Keratinocyte (primary cell): ENCODE measurements around the gene TEDC2. TPM values are rescaled to one million over a fixed set of nuclear protein-coding genes. Genes with fewer than 3 reads are reported as not detected.

Experiments used
- DNase-seq: peaks from one replicate; pipeline ENCODE4 v3.0.0-alpha.2; 2011; ENCODE audit warnings: low read depth, missing footprints, low spot score
- FAIRE-seq: peaks from 2 replicates; lab custom pipeline; 2011; peaks lifted over from hg19 to GRCh38; lab: Jason Lieb, UNC
- H2AFZ ChIP-seq: 2 replicates; pipeline ENCODE4 v1.6.0; 2012; ENCODE audit warnings: low read length, control low read depth, inconsistent platforms; ENCODE audit not compliant: control insufficient read depth
- H3K27ac ChIP-seq: 2 replicates; pipeline ENCODE4 v1.5.1; 2011; ENCODE audit warnings: low read length; ENCODE audit not compliant: control insufficient read depth, insufficient read depth
- H3K27me3 ChIP-seq: 3 replicates; pipeline ENCODE4 v1.6.0; 2011; ENCODE audit warnings: low read length; ENCODE audit not compliant: control insufficient read depth, insufficient read depth; ENCODE audit errors: extremely low read depth
- H3K36me3 ChIP-seq, 2 experiments: 2 replicates in 1 of 2; 3 replicates in 1 of 2; pipeline ENCODE4 v1.5.1; 2011; ENCODE audit warnings: low read length in 2 of 2, mild to moderate bottlenecking in 1 of 2; ENCODE audit not compliant: control insufficient read depth in 2 of 2, insufficient read depth in 2 of 2; ENCODE audit errors: extremely low read depth in 1 of 2
- H3K4me1 ChIP-seq: 3 replicates; pipeline ENCODE4 v1.5.1; 2011; ENCODE audit warnings: low read length; ENCODE audit not compliant: control insufficient read depth, insufficient read depth; ENCODE audit errors: extremely low read depth
- H3K4me2 ChIP-seq: 3 replicates; pipeline ENCODE4 v1.6.0; 2011; ENCODE audit warnings: low read depth, low read length; ENCODE audit not compliant: control insufficient read depth, insufficient read depth; ENCODE audit errors: extremely low read depth
- H3K4me3 ChIP-seq, 3 experiments: fragments of 200-600 bp in 1 of 3; sonication (generic) in 1 of 3; 2 replicates in 2 of 3; 3 replicates in 1 of 3; pipeline ENCODE4 v1.5.1; 2011 to 2016; ENCODE audit warnings: low read length in 3 of 3, mild to moderate bottlenecking in 3 of 3, control low read depth in 2 of 3, inconsistent platforms in 1 of 3, low read depth in 1 of 3, mixed read lengths in 1 of 3, mixed run types in 1 of 3, moderate library complexity in 1 of 3; ENCODE audit not compliant: control insufficient read depth in 2 of 3, insufficient read depth in 2 of 3; ENCODE audit errors: extremely low read depth in 1 of 3
- H3K79me2 ChIP-seq: 2 replicates; pipeline ENCODE4 v1.6.0; 2012; ENCODE audit warnings: low read length; ENCODE audit not compliant: control insufficient read depth, insufficient read depth
- H3K9ac ChIP-seq: 3 replicates; pipeline ENCODE4 v1.6.0; 2011; ENCODE audit warnings: low read length; ENCODE audit not compliant: control insufficient read depth, insufficient read depth; ENCODE audit errors: extremely low read depth
- H3K9me1 ChIP-seq: 3 replicates; pipeline ENCODE4 v1.6.0; 2011; ENCODE audit warnings: low read length; ENCODE audit not compliant: control insufficient read depth, insufficient read depth; ENCODE audit errors: extremely low read depth
- H3K9me3 ChIP-seq: 2 replicates; pipeline ENCODE4 v1.5.1; 2012; ENCODE audit warnings: low read depth, low read length; ENCODE audit not compliant: control insufficient read depth
- H4K20me1 ChIP-seq: 3 replicates; pipeline ENCODE4 v1.6.0; 2011; ENCODE audit warnings: low read length; ENCODE audit not compliant: control insufficient read depth, insufficient read depth; ENCODE audit errors: extremely low read depth
- CTCF ChIP-seq, 3 experiments: IDR thresholded peaks in 1 of 3; conservative IDR thresholded peaks in 1 of 3; optimal IDR thresholded peaks in 1 of 3; 2 replicates in 2 of 3; 3 replicates in 1 of 3; pipeline versions ENCODE3 to v1.5.1; 2011; ENCODE audit warnings: low read length in 3 of 3, mild to moderate bottlenecking in 3 of 3, moderate library complexity in 2 of 3, control low read depth in 1 of 3, inconsistent platforms in 1 of 3; ENCODE audit not compliant: insufficient read depth in 2 of 3; ENCODE audit errors: extremely low read depth in 1 of 3
- EZH2 ChIP-seq: IDR thresholded peaks from one replicate; pipeline ENCODE4 v1.6.1; 2012; ENCODE audit warnings: inconsistent platforms, mild to moderate bottlenecking, low read length, moderate library complexity
- dilution Hi-C: fragments of 300-500 bp; cut with MboI; formaldehyde crosslinking; loops from one replicate; pipeline ENCODE4 v1.7.0; 2020; ENCODE audit warnings: low sequenced_read_pairs; ENCODE audit not compliant: extremely low pct_ligation_motif_present
- polyA plus RNA-seq, 5 experiments: library from polyadenylated mRNA; depleted of rRNA in 3 of 5; stranded (reverse) in 3 of 5; stranded (forward) in 1 of 5; unstranded in 1 of 5; fragments of >200 nt; gene quantifications; 1 replicate in 1 of 5; 2 replicates in 3 of 5; 3 replicates in 1 of 5; pipeline versions ENCODE4 v1.2.1 to v1.2.3, GENCODE V29; 2011 to 2012; ENCODE audit warnings: missing spikeins in 2 of 5, low read depth in 1 of 5, low replicate concordance in 1 of 5

The TEDC2 gene
- polyA plus RNA-seq, 1 donor (not counting 4 experiments of a cell fraction or from before 2014, with no cell fraction given): 2.7 TPM

- no peaks in the 10 kb centered on the region for H3K27me3 ChIP-seq
- H3K4me1 ChIP-seq: peaks cover 3% of the 10 kb centered on the region
- no peaks in the 10 kb centered on the region for H3K79me2 ChIP-seq
- H3K36me3 ChIP-seq: no peaks in the 10 kb centered on the region
- H3K9ac ChIP-seq: no peak overlapping the region
- peaks cover 3% of the 10 kb centered on the region for H4K20me1 ChIP-seq
- dilution Hi-C loops: no loop called here
- TF ChIP-seq CTCF (optimal IDR thresholded peaks at IDR 0.05 in 1 of 3, IDR thresholded peaks at IDR 0.05 in 1 of 3, conservative IDR thresholded peaks at IDR 0.05 in 1 of 3; ENCODE audit: extremely low read depth in 1 of 3, insufficient read depth in 2 of 3, low read length in 3 of 3) (no peak), EZH2 (no peak)
- no peak for DNase-seq
- H3K4me2 ChIP-seq: no peak overlapping the region
- no peak overlapping the region for H3K4me3 ChIP-seq
- FAIRE-seq: no peak
- no peaks in the 10 kb centered on the region for H3K9me1 ChIP-seq
- no peaks in the 10 kb centered on the region for H3K9me3 ChIP-seq
- no peak overlapping the region for H3K27ac ChIP-seq
- no peak overlapping the region for H2AFZ ChIP-seq
These were observed 30.5 kb downstream of the TEDC2 start for GRCh38 chr16:2490190-2491105.

- no peak overlapping the region for H3K4me2 ChIP-seq
- H3K27ac ChIP-seq: no peak overlapping the region
- no peak overlapping the region for H3K4me3 ChIP-seq
- H2AFZ ChIP-seq: no peak overlapping the region
- H3K9me1 ChIP-seq: no peaks in the 10 kb centered on the region
- FAIRE-seq: no peak
- peaks cover 0 to 11% of the 10 kb centered on the region in 2 experiments for H3K36me3 ChIP-seq
- dilution Hi-C loops: no loop called here
- H3K4me1 ChIP-seq: peaks cover 9% of the 10 kb centered on the region
- no peaks in the 10 kb centered on the region for H3K9me3 ChIP-seq
- no peak overlapping the region for H3K9ac ChIP-seq
- no peaks in the 10 kb centered on the region for H3K27me3 ChIP-seq
- H3K79me2 ChIP-seq: no peaks in the 10 kb centered on the region
- no peak for DNase-seq
- peaks cover 3% of the 10 kb centered on the region for H4K20me1 ChIP-seq
- TF ChIP-seq EZH2: no peak
These were observed 32.4 kb downstream of the TEDC2 start for GRCh38 chr16:2492292-2492691.
